ENCODE results near the gene UBXN10.
"Not testable (repeated sequence)": the region's sequence is repeated elsewhere in the genome, so short reads cannot be mapped to it uniquely, and the experiment has no call there.

Gene UBXN10

GRCh38 chr1:20210736-20211460, 25.0 kb downstream of the UBXN10 start:
- no peak for DNase-seq

DNA sequence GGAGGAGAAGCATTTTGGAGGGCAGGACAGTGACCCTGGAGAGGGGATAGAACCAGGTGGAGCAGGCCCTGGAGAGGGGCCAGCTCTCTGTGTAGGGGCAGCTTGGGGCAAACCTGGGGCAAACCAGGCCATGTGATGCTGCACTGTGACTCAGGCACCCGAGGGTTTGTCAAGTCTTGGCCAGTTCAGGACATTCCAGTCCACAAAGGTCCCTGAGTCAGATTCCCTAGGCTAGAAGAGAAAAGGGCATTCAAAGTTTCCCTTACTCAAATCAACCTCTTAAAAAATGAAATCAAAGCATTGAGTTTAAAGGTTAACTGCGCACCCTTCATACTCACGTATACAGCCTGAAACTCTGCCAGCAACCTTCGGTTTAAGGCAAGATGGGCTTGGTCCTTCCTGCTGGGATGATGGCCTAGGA, 25.6 kb downstream of the UBXN10 start:
- no peak for DNase-seq

DNA sequence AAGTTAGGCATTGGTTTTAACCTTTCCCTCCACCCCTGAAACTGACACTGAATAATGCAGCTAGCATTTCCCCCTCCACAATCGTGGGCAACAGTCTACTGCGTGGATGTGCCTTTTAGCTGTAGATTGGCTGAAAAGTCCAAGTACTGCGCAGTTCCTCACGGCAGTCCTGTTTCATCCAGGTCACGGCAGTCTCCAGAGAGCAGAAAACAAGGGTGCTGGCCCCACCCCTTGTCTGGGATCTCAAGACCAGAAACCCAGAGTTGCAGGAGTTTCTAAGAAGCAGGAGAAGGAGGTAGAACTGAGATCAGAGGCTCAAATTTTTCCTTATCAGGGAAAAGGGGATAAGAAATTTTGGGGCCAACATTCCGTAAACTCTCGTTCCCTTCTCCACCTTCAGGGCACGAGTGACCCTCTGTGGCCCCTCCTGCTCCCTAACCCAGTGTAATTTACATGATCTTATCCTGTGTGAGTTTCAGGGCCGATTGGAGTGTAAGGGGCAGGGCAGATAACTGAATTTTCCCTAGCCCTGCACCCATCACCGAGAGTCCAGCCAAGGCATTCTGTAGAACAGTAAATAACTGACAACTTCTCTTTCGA, 26.3 kb downstream of the UBXN10 start:
- DNase-seq, result no peak

DNA sequence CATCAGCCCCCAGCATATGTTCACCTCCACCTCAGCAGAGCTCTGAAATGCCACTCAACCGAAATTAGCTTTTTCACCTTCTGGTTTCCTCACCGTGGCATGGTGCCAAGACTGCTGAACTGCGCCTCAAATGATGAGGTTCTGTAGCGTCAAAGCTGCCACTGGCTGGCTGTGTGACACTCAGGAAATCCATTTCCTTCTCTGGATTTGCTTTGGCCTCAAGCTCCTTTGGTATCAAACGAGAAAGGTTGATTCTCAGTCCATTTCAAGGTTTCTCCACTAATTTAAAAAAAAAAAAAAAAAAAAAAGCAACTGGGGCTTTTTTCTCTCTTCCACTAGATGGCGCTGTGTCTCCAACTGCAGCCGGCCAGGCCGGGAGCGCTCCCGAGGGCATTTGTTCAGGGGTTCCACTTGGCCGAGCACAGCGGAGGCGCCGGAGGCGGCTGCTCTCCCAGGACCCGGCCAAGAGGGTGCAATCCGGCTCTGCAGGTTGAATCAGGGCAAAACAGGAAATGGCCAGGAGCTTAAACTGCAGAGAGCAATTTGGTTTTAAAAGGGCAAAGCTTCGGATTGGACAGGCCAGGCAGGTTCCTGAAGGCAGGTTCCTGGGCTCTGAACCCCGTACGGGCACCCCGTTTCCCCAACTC, 26.9 kb downstream of the UBXN10 start:
- peak; percentile 80 for DNase-seq

DNA sequence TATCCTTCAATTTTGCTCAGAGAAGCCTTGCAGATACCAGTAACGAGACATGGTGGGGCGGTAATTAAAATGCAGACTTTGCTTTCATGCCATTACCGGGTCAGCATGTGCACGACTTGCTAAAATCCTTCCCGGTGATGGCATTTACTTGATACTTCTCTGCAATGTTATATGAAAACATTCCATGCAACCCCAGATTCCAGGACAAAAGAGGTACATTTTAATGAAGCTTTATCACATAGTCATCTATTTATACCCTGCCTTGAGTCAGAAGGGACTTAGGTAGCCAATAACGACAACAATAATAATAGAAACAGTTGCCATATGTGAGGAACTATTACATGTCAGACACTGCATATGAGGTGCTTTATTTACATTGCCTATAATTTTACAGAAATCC, 29.8 kb downstream of the UBXN10 start:
- DNase-seq, result no peak

GRCh38 chr1:20216574-20216973, 30.7 kb downstream of the UBXN10 start:
- no peak for DNase-seq

- DNase-seq, result not testable (repeated sequence)
Measured at GRCh38 chr1:20219053-20219452, 33.2 kb downstream of the UBXN10 start.

DNA sequence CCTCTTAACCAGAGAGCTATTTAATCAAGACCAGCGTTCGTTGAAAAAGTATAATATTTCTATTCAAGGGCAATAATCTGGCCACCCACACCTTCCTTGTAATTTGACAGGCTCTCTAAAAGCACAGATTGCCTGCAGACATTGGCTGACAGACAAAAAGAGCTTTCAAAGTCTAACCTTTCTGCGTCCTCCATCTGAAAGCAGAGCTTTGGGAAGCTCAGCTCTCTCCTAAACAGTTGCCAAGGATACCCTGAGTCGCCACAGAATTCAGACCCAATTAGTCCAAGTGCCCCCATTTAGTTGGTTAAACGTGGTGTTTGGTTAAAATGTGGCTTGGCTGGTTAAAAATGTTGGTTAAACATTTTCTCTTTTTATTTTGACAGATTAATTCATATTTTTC, 34.1 kb downstream of the UBXN10 start:
- peak; percentile 16 for DNase-seq

- no peak for DNase-seq
Measured at GRCh38 chr1:20223106-20223505, 37.2 kb downstream of the UBXN10 start.

- DNase-seq, result no peak
Measured at GRCh38 chr1:20223551-20224419, 37.9 kb downstream of the UBXN10 start.

GRCh38 chr1:20224546-20224945, 38.6 kb downstream of the UBXN10 start:
- no peak for DNase-seq

GRCh38 chr1:20227704-20228103, 41.8 kb downstream of the UBXN10 start:
- no peak for DNase-seq

DNA sequence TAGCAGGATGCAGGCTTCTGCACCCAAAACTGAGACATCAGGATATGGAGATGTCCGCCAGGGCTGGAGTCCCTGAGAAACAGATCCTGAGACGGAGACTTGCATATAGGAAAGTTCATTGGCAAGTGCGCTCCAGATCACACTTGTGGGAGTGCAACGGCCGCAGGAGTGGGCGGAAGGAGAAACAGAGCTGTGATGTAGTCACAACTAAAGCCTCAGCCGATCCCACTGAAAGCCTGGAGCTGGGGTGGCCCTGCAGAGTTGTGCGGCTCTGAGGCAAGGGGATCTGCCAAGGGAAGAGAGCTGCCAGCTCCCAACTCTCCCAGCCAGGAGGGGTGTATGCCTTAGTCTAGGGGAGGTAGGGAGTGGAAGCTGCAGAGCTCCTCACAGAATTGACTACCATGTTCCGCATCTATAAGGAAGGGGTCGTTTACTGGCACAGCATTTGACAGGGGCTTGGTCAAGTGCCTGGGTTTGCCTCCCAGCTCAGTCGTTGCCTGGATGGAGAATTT, 42.5 kb downstream of the UBXN10 start:
- no peak for DNase-seq

DNA sequence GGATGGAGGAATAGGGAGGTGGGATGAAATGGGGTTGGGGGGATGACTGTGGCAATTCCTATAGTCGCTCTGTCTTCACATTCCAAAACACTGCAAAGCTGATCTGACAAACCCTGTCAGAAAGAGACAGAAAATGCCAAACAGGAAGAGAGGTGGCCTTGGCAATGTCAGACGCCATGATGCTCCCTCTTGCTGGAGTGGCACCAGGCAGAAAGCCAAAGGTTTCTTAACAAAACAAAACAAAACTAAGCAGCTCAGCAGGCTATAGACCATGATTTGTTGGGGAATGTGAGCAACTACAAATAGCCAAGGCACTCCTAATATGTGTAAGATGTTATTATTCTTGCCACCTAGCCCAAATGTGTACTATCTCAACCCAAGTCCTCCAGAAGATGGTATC, 43.3 kb downstream of the UBXN10 start:
- no peak for DNase-seq

DNA sequence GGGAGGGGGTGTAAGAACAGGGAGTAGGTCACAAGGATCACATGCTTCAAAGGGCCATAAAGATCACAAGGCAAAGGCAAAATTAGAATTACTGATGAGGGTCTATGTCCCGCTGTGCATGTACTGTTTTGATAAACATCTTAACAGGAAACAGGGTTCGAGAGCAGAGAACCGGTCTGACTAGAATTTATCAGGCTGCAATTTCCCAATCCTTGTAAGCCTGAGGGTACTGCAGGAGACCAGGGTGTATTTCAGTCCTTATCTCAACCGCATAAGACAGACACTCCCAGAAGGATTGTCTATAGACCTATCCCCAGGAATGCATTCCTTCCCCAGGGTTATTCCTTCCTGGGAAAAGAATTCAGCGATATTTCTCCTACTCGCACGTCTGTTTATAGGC, 46.7 kb downstream of the UBXN10 start:
- DNase-seq, result not testable (repeated sequence)

- DNase-seq, result no peak
Measured at GRCh38 chr1:20233394-20233793, 47.5 kb downstream of the UBXN10 start.

- no peak for DNase-seq
Measured at GRCh38 chr1:20233866-20234265, 48.0 kb downstream of the UBXN10 start.

GRCh38 chr1:20234788-20235535, 49.1 kb downstream of the UBXN10 start:
- no peak for DNase-seq

DNA sequence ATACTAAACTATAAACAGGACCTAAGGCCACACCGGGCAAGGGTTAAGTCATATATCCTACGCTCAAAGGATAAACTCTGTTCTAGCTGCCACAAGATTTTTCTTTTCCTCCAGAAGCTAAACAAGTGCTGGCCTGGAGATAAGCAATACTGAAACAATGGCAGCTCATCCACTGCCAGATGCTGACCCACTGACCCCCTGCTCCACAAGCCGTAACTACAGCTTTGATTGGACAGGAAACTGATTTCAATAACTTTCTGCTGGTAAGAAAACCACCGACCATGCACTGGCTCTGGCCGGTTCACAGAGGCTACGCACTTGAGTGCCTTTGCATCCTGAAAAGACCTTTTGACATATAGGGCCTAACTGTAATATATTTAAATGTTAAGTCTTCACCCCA, 51.8 kb downstream of the UBXN10 start:
- DNase-seq, result no peak

DNA sequence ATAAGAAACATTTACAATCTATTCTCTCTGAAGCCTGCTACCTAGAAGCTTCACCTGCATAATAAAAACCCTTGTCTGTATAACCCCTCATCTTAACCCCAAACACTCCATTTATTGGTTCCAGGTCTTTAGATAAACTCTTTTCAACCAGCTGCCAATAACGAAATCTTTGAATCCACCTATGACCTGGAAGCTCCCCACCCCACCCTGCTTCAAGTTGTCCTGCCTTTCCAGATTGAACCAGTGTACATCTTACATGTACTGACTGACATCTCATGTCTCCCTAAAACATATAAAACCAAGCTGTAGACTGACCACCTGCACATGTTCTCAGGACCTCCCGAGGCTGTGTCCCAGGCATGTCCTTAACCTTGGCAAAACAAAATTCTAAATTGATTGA, 54.1 kb downstream of the UBXN10 start:
- no peak for DNase-seq

GRCh38 chr1:20242890-20243479, 57.1 kb downstream of the UBXN10 start:
- no peak for DNase-seq

All from NCI-H2107 (cell line).